IMR-90 (cell line): Measurements from ENCODE around the gene XRN1. TPM values are rescaled to one million over a fixed set of nuclear protein-coding genes. Genes with fewer than 3 reads are reported as not detected.

Experiments used
- ATAC-seq: fragments of 200-7000 bp; cut with Tn5 transposase; 2 replicates; pipeline ENCODE4 v1.9.1; 2020; ENCODE audit warnings: low read depth, mild to moderate bottlenecking, moderate library complexity
- BruUV-seq: library from RNA; stranded (reverse); fragments of 400-500 nt; replicated peaks from 2 replicates; lab custom pipeline; 2021; lab: Mats Ljungman, UMichigan
- CTCF ChIA-PET: fragments of 300-600 bp; formaldehyde crosslinking; extraction: SDS; loops from one replicate; lab custom pipeline; 2021; ENCODE audit warnings: antibody characterized with exemption; lab: Yijun Ruan, JAX
- POLR2A ChIA-PET: fragments of 300-600 bp; sonication (Branson Sonifier 250); formaldehyde crosslinking; loops from one replicate; lab custom pipeline; 2022; ENCODE audit warnings: antibody characterized with exemption; ENCODE audit not compliant: unreplicated experiment; lab: Charles Lee
- DNase-seq: peaks from one replicate; pipeline ENCODE4 v3.0.0; 2013
- H2AFZ ChIP-seq: replicated peaks from 2 replicates; pipeline ENCODE3; 2013; ENCODE audit warnings: low read length, mild to moderate bottlenecking; ENCODE audit not compliant: poor library complexity
- H2AK5ac ChIP-seq: 2 replicates; pipeline ENCODE4 v1.6.1; 2013; ENCODE audit warnings: low read depth, low read length, inconsistent platforms
- H2AK9ac ChIP-seq: replicated peaks from 2 replicates; pipeline ENCODE3; 2013; ENCODE audit warnings: mild to moderate bottlenecking, low read depth, low read length, moderate library complexity; ENCODE audit not compliant: poor library complexity
- H2BK120ac ChIP-seq: 2 replicates; pipeline ENCODE4 v1.6.1; 2013; ENCODE audit warnings: low read depth, low read length, inconsistent platforms
- H2BK15ac ChIP-seq: 3 replicates; pipeline ENCODE4 v1.6.1; 2013; ENCODE audit warnings: low read depth, low read length, inconsistent platforms
- H2BK20ac ChIP-seq: 2 replicates; pipeline ENCODE4 v1.6.1; 2013; ENCODE audit warnings: low read depth, mild to moderate bottlenecking, inconsistent platforms, low read length, moderate library complexity
- H2BK5ac ChIP-seq: 2 replicates; pipeline ENCODE4 v1.6.1; 2013; ENCODE audit warnings: mild to moderate bottlenecking, low read depth, low read length, inconsistent platforms; ENCODE audit not compliant: poor library complexity, severe bottlenecking
- H3K14ac ChIP-seq: replicated peaks from 2 replicates; pipeline ENCODE4 v1.6.1; 2013; ENCODE audit warnings: low read depth, low read length, inconsistent platforms
- H3K18ac ChIP-seq: 2 replicates; pipeline ENCODE4 v1.6.1; 2013; ENCODE audit warnings: low read depth, low read length, control low read depth
- H3K23ac ChIP-seq: 2 replicates; pipeline ENCODE4 v1.6.1; 2013; ENCODE audit warnings: low read depth, low read length, inconsistent platforms
- H3K27ac ChIP-seq: 2 replicates; pipeline ENCODE4 v1.5.1; 2013; ENCODE audit warnings: mild to moderate bottlenecking, control low read depth, low read length; ENCODE audit not compliant: insufficient read depth
- H3K27me3 ChIP-seq: 2 replicates; pipeline ENCODE4 v1.6.1; 2013; ENCODE audit warnings: low read length; ENCODE audit not compliant: control insufficient read depth, insufficient read depth
- H3K36me3 ChIP-seq: 2 replicates; pipeline ENCODE4 v1.6.1; 2013; ENCODE audit warnings: low read length, mixed read lengths; ENCODE audit not compliant: control insufficient read depth, insufficient read depth
- H3K4ac ChIP-seq: 2 replicates; pipeline ENCODE4 v1.6.1; 2013; ENCODE audit warnings: low read depth, low read length, inconsistent platforms
- H3K4me1 ChIP-seq: 2 replicates; pipeline ENCODE4 v1.6.1; 2013; ENCODE audit warnings: low read length, mixed read lengths; ENCODE audit not compliant: control insufficient read depth, insufficient read depth
- H3K4me2 ChIP-seq: 2 replicates; pipeline ENCODE4 v1.6.1; 2013; ENCODE audit warnings: low read depth, mild to moderate bottlenecking, control low read depth, low read length, moderate library complexity
- H3K4me3 ChIP-seq: 2 replicates; pipeline ENCODE4 v1.5.1; 2013; ENCODE audit warnings: low read depth, mild to moderate bottlenecking, control low read depth, low read length, moderate library complexity; ENCODE audit not compliant: insufficient read depth
- H3K56ac ChIP-seq: 2 replicates; pipeline ENCODE4 v1.6.1; 2013; ENCODE audit warnings: low read length, inconsistent platforms; ENCODE audit not compliant: insufficient read depth; ENCODE audit errors: extremely low read depth
- H3K79me1 ChIP-seq, 2 experiments: 2 replicates each; pipeline ENCODE4 v1.6.1; 2013; ENCODE audit warnings: low read length in 2 of 2, inconsistent platforms in 1 of 2, low read depth in 1 of 2
- H3K9ac ChIP-seq: 2 replicates; pipeline ENCODE4 v1.6.1; 2013; ENCODE audit warnings: low read depth, low read length, control low read depth
- H3K9me1 ChIP-seq: 2 replicates; pipeline ENCODE4 v1.6.1; 2013; ENCODE audit warnings: low read length, inconsistent platforms; ENCODE audit not compliant: insufficient read depth
- H3K9me3 ChIP-seq: 2 replicates; pipeline ENCODE4 v1.6.1; 2013; ENCODE audit warnings: low read length; ENCODE audit not compliant: control insufficient read depth, insufficient read depth
- H4K20me1 ChIP-seq: 2 replicates; pipeline ENCODE4 v1.6.1; 2013; ENCODE audit warnings: low read length, inconsistent platforms; ENCODE audit not compliant: insufficient read depth
- H4K5ac ChIP-seq: 2 replicates; pipeline ENCODE4 v1.6.1; 2013; ENCODE audit warnings: mild to moderate bottlenecking, low read depth, low read length, control low read depth
- H4K8ac ChIP-seq, 2 experiments: 2 replicates each; pipeline ENCODE4 v1.6.1; 2013; ENCODE audit warnings: low read depth in 2 of 2, low read length in 2 of 2, control low read depth in 1 of 2, inconsistent platforms in 1 of 2
- H4K91ac ChIP-seq: 2 replicates; pipeline ENCODE4 v1.6.1; 2013; ENCODE audit warnings: low read depth, low read length, inconsistent platforms; ENCODE audit not compliant: insufficient read depth
- BHLHE40 ChIP-seq: fragments of 150-350 bp; IDR thresholded peaks from 2 replicates; pipeline ENCODE4 v1.6.1; 2016; ENCODE audit warnings: mild to moderate bottlenecking, low read depth, low read length
- CEBPB ChIP-seq: IDR thresholded peaks from 2 replicates; pipeline ENCODE4 v1.6.1; 2012; ENCODE audit warnings: low read depth, low read length, improper control_type of control experiment
- CHD1 ChIP-seq: IDR thresholded peaks from 2 replicates; pipeline ENCODE4 v1.6.1; 2012; ENCODE audit warnings: low read depth, low read length, improper control_type of control experiment
- CTCF ChIP-seq: conservative IDR thresholded peaks from 2 replicates; pipeline ENCODE4 v1.5.1; 2012; ENCODE audit warnings: mild to moderate bottlenecking, low read depth, low read length, improper control_type of control experiment
- ELK1 ChIP-seq: fragments of 150-350 bp; IDR thresholded peaks from 2 replicates; pipeline ENCODE4 v1.6.1; 2016; ENCODE audit warnings: low read depth, mild to moderate bottlenecking, low read length, moderate library complexity, borderline replicate concordance
- FOS ChIP-seq: fragments of 150-350 bp; IDR thresholded peaks from 2 replicates; pipeline ENCODE4 v1.6.1; 2016; ENCODE audit warnings: low read depth, low read length
- MAFK ChIP-seq: IDR thresholded peaks from 2 replicates; pipeline ENCODE4 v1.6.1; 2012; ENCODE audit warnings: low read depth, low read length, improper control_type of control experiment
- MAZ ChIP-seq: IDR thresholded peaks from 2 replicates; pipeline ENCODE4 v1.6.1; 2012; ENCODE audit warnings: low read depth, mild to moderate bottlenecking, low read length, improper control_type of control experiment, moderate library complexity, borderline replicate concordance
- MXI1 ChIP-seq: IDR thresholded peaks from 2 replicates; pipeline ENCODE4 v1.6.1; 2012; ENCODE audit warnings: low read depth, mild to moderate bottlenecking, low read length, moderate library complexity, borderline replicate concordance
- NFE2L2 ChIP-seq: fragments of 150-350 bp; IDR thresholded peaks from 2 replicates; pipeline ENCODE4 v1.6.1; 2016; ENCODE audit warnings: low read depth, mild to moderate bottlenecking, low read length
- POLR2A ChIP-seq: IDR thresholded peaks from 2 replicates; pipeline ENCODE4 v1.6.1; 2012; ENCODE audit warnings: mild to moderate bottlenecking, low read depth, low read length
- RAD21 ChIP-seq: IDR thresholded peaks from 2 replicates; pipeline ENCODE4 v1.6.1; 2012; ENCODE audit warnings: low read length, improper control_type of control experiment
- RCOR1 ChIP-seq: IDR thresholded peaks from 2 replicates; pipeline ENCODE4 v1.6.1; 2012; ENCODE audit warnings: mild to moderate bottlenecking, low read length, improper control_type of control experiment; ENCODE audit not compliant: insufficient replicate concordance
- RFX5 ChIP-seq: IDR thresholded peaks from 2 replicates; pipeline ENCODE4 v1.8.0; 2012; ENCODE audit warnings: low read depth, mild to moderate bottlenecking, low read length, moderate library complexity
- SMC3 ChIP-seq: fragments of 150-350 bp; IDR thresholded peaks from 2 replicates; pipeline ENCODE4 v1.6.1; 2016; ENCODE audit warnings: low read depth, mild to moderate bottlenecking, antibody characterized with exemption, low read length, moderate library complexity
- USF2 ChIP-seq: fragments of 150-350 bp; IDR thresholded peaks from 2 replicates; pipeline ENCODE4 v1.6.1; 2017; ENCODE audit warnings: mild to moderate bottlenecking, antibody characterized with exemption, low read length, low read depth
- WGBS, 2 experiments: methylation state at CpG; one replicate each; pipeline versions ENCODE4 v1.1.5 to v1.1.7; 2013; ENCODE audit warnings: missing lambda C conversion rate in 2 of 2; ENCODE audit not compliant: insufficient read length in 1 of 2; ENCODE audit errors: extremely low coverage in 2 of 2; 5-methylcytosine and 5-hydroxymethylcytosine counted together
- dilution Hi-C: fragments of 300-500 bp; cut with HindIII; formaldehyde crosslinking; loops from one replicate; pipeline ENCODE4 v1.14.3; 2018; ENCODE audit warnings: low sequenced_read_pairs; ENCODE audit not compliant: unreplicated experiment
- in situ Hi-C: fragments of 300-500 bp; cut with MboI; formaldehyde crosslinking; loops from 3 replicates; pipeline ENCODE4 v1.14.3; 2019; ENCODE audit warnings: low sequenced_read_pairs, inconsistent platforms, mixed read lengths
- intact Hi-C: fragments of 100-400 bp; cut with micrococcal nuclease; formaldehyde crosslinking; loops from 2 replicates; pipeline ENCODE4 v1.10.0; 2022
- polyA plus RNA-seq, 3 experiments: library from polyadenylated mRNA; depleted of rRNA; stranded (reverse); fragments of >200 nt; gene quantifications; 2 replicates each; pipeline ENCODE4 v1.2.3, GENCODE V29; 2012; ENCODE audit warnings: low replicate concordance in 1 of 3
- total RNA-seq: library from RNA; depleted of rRNA; stranded (reverse); fragments of >200 nt; gene quantifications from 2 replicates; pipeline ENCODE4 v1.2.3, GENCODE V29; 2012

The XRN1 gene
- total and polyA plus RNA-seq, 2 of the 4 experiments (the other 2 are of a cell fraction): 6.0 to 21.5 TPM

DNA sequence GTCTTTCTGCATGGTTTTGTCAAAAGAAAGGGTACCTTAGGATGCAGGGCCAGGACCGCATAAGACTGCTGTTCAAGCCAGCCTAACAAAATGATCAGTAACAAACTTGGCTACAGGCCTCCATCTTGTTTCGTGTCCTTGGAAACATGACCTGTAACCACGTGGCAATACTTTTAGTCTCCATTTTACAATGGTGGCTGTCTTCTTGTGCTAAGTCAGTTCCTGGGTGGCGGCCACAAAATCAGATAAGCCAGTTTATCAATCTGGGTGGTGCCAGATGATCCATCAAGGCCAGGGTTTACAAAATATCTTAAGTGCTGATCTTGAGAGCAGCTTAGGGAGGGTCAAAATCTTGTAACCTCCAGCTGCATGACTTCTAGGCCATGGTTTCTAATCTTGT, 165.3 kb downstream of the XRN1 start:
- intact Hi-C loops (no loop called here), in situ Hi-C loops (no loop called here), dilution Hi-C loops (no loop called here)
- 83% methylated on average over 2 of the region's 4 CpGs; no CpG with 5 or more reads in 1 of the 2 experiments for WGBS, 2 experiments
- H3K27me3 ChIP-seq: no peaks in the 10 kb centered on the region
- H4K8ac ChIP-seq: no peak overlapping the region
- H3K4ac ChIP-seq: no peak overlapping the region
- H3K9me1 ChIP-seq: peaks cover 2% of the 10 kb centered on the region
- no peak overlapping the region for H4K91ac ChIP-seq
- H3K4me2 ChIP-seq: no peak overlapping the region
- POLR2A ChIA-PET: no interaction called here
- H2BK5ac ChIP-seq: no peak overlapping the region
- no peak overlapping the region for H3K4me3 ChIP-seq
- ATAC-seq (no peak), DNase-seq (no peak)
- TF ChIP-seq POLR2A (no peak), FOS (no peak), ELK1 (no peak), USF2 (no peak), RFX5 (no peak), BHLHE40 (no peak), MAFK (no peak), CHD1 (no peak), RCOR1 (no peak), CEBPB (no peak), SMC3 (no peak), NFE2L2 (no peak), MXI1 (no peak), CTCF (no peak), MAZ (no peak), RAD21 (no peak)
- H3K23ac ChIP-seq: no peak overlapping the region
- CTCF ChIA-PET: no interaction called here
- no peak overlapping the region for H2BK20ac ChIP-seq
- H4K20me1 ChIP-seq: no peaks in the 10 kb centered on the region
- H3K4me1 ChIP-seq: no peaks in the 10 kb centered on the region
- H3K36me3 ChIP-seq: no peaks in the 10 kb centered on the region
- no peak overlapping the region for H2AK5ac ChIP-seq
- no peak overlapping the region for H2AK9ac ChIP-seq
- no peak overlapping the region for H2BK120ac ChIP-seq
- H3K56ac ChIP-seq: no peak overlapping the region
- H3K14ac ChIP-seq: no peak overlapping the region
- no peak overlapping the region for H4K5ac ChIP-seq
- no peak overlapping the region for H3K9ac ChIP-seq
- no TSS peak for BruUV-seq
- H3K27ac ChIP-seq: no peak overlapping the region
- H3K9me3 ChIP-seq: 0 out of 2 replicates have a peak, but pooled peaks cover 1% of the 10 kb centered on the region
- no peak overlapping the region for H2BK15ac ChIP-seq
- H3K18ac ChIP-seq: no peak overlapping the region
- H3K79me1 ChIP-seq: no peaks in the 10 kb centered on the region
- no peak overlapping the region for H2AFZ ChIP-seq
